Astrocyte (in vitro differentiated cells and primary cell): Measurements from ENCODE around the gene CSK. TPM values are rescaled to one million over a fixed set of nuclear protein-coding genes. Genes with fewer than 3 reads are reported as not detected.

Experiments used
- DNase-seq: peaks from one replicate; pipeline ENCODE4 v3.0.0-alpha.2; 2010; ENCODE audit warnings: low read depth
- FAIRE-seq: peaks from 2 replicates; lab custom pipeline; 2011; peaks lifted over from hg19 to GRCh38; lab: Jason Lieb, UNC
- H2AFZ ChIP-seq: 2 replicates; pipeline ENCODE4 v1.6.0; 2012; ENCODE audit warnings: low read depth, low read length, inconsistent platforms
- H3K27ac ChIP-seq: 2 replicates; pipeline ENCODE4 v1.5.1; 2011; ENCODE audit warnings: low read depth, low read length, inconsistent platforms
- H3K27me3 ChIP-seq: 2 replicates; pipeline ENCODE4 v1.6.0; 2011; ENCODE audit warnings: low read length, inconsistent platforms; ENCODE audit not compliant: insufficient read depth
- H3K36me3 ChIP-seq: 2 replicates; pipeline ENCODE4 v1.5.1; 2011; ENCODE audit warnings: low read length, inconsistent platforms; ENCODE audit not compliant: insufficient read depth
- H3K4me1 ChIP-seq: 2 replicates; pipeline ENCODE4 v1.5.1; 2011; ENCODE audit warnings: low read length, inconsistent platforms; ENCODE audit not compliant: insufficient read depth
- H3K4me2 ChIP-seq: 2 replicates; pipeline ENCODE4 v1.6.0; 2012; ENCODE audit warnings: low read length, inconsistent platforms
- H3K4me3 ChIP-seq: 2 replicates; pipeline ENCODE4 v1.5.1; 2011; ENCODE audit warnings: low read depth, mild to moderate bottlenecking, low read length, inconsistent platforms; ENCODE audit not compliant: insufficient read depth
- H3K79me2 ChIP-seq: 2 replicates; pipeline ENCODE4 v1.6.0; 2012; ENCODE audit warnings: mild to moderate bottlenecking, low read length, inconsistent platforms; ENCODE audit not compliant: insufficient read depth
- H3K9ac ChIP-seq: 2 replicates; pipeline ENCODE4 v1.6.0; 2012; ENCODE audit warnings: mild to moderate bottlenecking, low read length, inconsistent platforms
- H3K9me3 ChIP-seq: 2 replicates; pipeline ENCODE4 v1.5.1; 2012; ENCODE audit warnings: low read depth, mild to moderate bottlenecking, low read length, inconsistent platforms; ENCODE audit not compliant: insufficient read depth
- H4K20me1 ChIP-seq: 2 replicates; pipeline ENCODE4 v1.6.0; 2012; ENCODE audit warnings: low read length, inconsistent platforms; ENCODE audit not compliant: insufficient read depth
- H3K27ac Mint-ChIP-seq: one replicate; pipeline ENCODE4 v1.8.0; 2021; ENCODE audit warnings: mild to moderate bottlenecking, mixed read lengths; ENCODE audit not compliant: unreplicated experiment
- H3K27me3 Mint-ChIP-seq: one replicate; pipeline ENCODE4 v1.8.0; 2021; ENCODE audit warnings: low read depth, mixed read lengths; ENCODE audit not compliant: unreplicated experiment
- H3K36me3 Mint-ChIP-seq: one replicate; pipeline ENCODE4 v1.8.0; 2021; ENCODE audit warnings: low read depth, mixed read lengths; ENCODE audit not compliant: unreplicated experiment
- H3K4me1 Mint-ChIP-seq: one replicate; pipeline ENCODE4 v1.8.0; 2021; ENCODE audit warnings: low read depth, mixed read lengths; ENCODE audit not compliant: unreplicated experiment
- H3K4me3 Mint-ChIP-seq: one replicate; pipeline ENCODE4 v1.8.0; 2021; ENCODE audit warnings: mild to moderate bottlenecking, moderate library complexity, mixed read lengths; ENCODE audit not compliant: unreplicated experiment
- H3K9me3 Mint-ChIP-seq: one replicate; pipeline ENCODE4 v1.8.0; 2021; ENCODE audit warnings: mild to moderate bottlenecking, mixed read lengths; ENCODE audit not compliant: unreplicated experiment
- CTCF ChIP-seq: IDR thresholded peaks from 2 replicates; pipeline ENCODE4 v1.5.1; 2011; ENCODE audit warnings: low read depth, mild to moderate bottlenecking, inconsistent platforms, low read length, moderate library complexity; ENCODE audit not compliant: insufficient read depth
- EZH2 ChIP-seq: IDR thresholded peaks from 2 replicates; pipeline ENCODE4 v1.6.1; 2012; ENCODE audit warnings: mild to moderate bottlenecking, low read length, inconsistent platforms; ENCODE audit not compliant: insufficient read depth
- total RNA-seq: library from RNA; stranded (reverse); gene quantifications from 2 replicates; pipeline ENCODE4 v1.2.1, GENCODE V29; 2021

CSK gene
- total RNA-seq, 1 donor from 2014 or later: 49.8 TPM

DNA sequence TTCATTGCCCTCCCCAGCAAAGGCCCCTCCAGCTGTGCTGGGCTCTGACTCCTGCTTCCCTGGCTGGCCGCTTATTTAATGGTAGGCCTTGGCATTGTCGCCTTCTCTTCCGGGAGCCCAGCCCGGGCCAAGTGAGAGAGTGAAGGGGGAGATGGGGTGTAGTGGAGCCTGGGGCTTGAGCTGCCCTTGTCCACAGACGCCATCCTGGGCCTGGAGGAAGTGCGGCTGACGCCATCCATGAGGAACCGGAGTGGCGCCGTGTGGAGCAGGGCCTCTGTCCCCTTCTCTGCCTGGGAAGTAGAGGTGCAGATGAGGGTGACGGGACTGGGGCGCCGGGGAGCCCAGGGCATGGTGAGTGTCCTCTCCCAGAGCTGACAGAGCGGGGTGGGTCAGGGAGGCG is 34.1 kb downstream of the CSK start:
- H3K9me3 Mint-ChIP-seq: no peaks in the 10 kb centered on the region
- no peak overlapping the region for H3K27ac ChIP-seq
- no peak overlapping the region for H3K27ac Mint-ChIP-seq
- no peaks in the 10 kb centered on the region for H3K36me3 ChIP-seq
- no peaks in the 10 kb centered on the region for H3K9me3 ChIP-seq
- H3K27me3 Mint-ChIP-seq: peaks cover 11% of the 10 kb centered on the region
- H3K4me2 ChIP-seq: no peak overlapping the region
- H2AFZ ChIP-seq: no peak overlapping the region
- H3K36me3 Mint-ChIP-seq: no peaks in the 10 kb centered on the region
- no peak overlapping the region for H3K9ac ChIP-seq
- DNase-seq: no peak
- peaks cover 7% of the 10 kb centered on the region for H3K4me1 Mint-ChIP-seq
- FAIRE-seq: no peak
- H3K27me3 ChIP-seq: no peaks in the 10 kb centered on the region
- H4K20me1 ChIP-seq: no peaks in the 10 kb centered on the region
- H3K79me2 ChIP-seq: no peaks in the 10 kb centered on the region
- H3K4me1 ChIP-seq: peaks cover 8% of the 10 kb centered on the region
- no peak overlapping the region for H3K4me3 Mint-ChIP-seq
- TF ChIP-seq EZH2 (no peak), CTCF (no peak)
- H3K4me3 ChIP-seq: no peak overlapping the region

DNA sequence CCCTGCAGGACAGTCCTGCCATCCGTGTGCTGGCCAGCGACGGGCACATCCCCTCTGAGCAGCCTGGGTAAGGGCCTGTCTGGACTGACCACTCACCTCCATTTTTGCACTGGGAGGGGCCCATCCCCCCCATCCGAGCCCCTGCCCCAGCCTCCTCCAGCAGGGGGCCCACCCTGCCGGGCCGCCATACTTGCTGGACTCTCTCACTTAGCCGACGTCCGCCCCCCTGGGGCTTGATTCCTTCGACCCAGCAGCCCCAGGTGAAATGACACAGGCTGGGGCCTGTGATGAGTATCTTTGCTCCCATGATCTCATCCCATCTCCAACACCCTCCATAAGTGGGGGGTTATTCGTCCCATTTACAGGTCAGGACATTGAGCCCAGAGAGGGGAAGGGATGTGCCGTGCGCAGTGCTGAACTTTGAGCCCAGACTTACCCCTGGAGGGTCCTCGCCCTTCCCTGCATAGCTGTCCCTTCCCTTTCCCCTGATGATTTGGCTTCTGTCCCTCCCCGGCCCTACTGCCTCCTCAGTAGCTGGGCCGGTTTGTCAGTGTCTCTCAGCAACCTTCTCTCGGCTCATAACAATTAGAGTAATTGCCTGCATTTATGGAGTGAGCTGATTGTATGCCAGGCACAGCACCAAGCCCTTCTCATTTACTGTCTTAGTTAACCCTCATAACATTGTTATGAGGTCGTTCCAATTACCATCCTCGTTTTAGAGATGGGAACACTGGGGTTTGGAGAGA is 34.9 kb downstream of the CSK start:
- FAIRE-seq (no peak), DNase-seq (no peak)
- H3K4me3 Mint-ChIP-seq: no peak overlapping the region
- H2AFZ ChIP-seq: no peak overlapping the region
- no peaks in the 10 kb centered on the region for H4K20me1 ChIP-seq
- peaks cover 8% of the 10 kb centered on the region for H3K4me1 ChIP-seq
- H3K4me2 ChIP-seq: no peak overlapping the region
- H3K27ac Mint-ChIP-seq: no peak overlapping the region
- H3K9ac ChIP-seq: no peak overlapping the region
- H3K4me1 Mint-ChIP-seq: peaks cover 7% of the 10 kb centered on the region
- H3K27ac ChIP-seq: no peak overlapping the region
- no peaks in the 10 kb centered on the region for H3K36me3 Mint-ChIP-seq
- no peaks in the 10 kb centered on the region for H3K36me3 ChIP-seq
- peaks cover 13% of the 10 kb centered on the region for H3K27me3 Mint-ChIP-seq
- H3K27me3 ChIP-seq: no peaks in the 10 kb centered on the region
- H3K9me3 ChIP-seq: no peaks in the 10 kb centered on the region
- TF ChIP-seq CTCF: no peak
- no peak for TF ChIP-seq EZH2
- H3K79me2 ChIP-seq: no peaks in the 10 kb centered on the region
- H3K4me3 ChIP-seq: no peak overlapping the region
- H3K9me3 Mint-ChIP-seq: no peaks in the 10 kb centered on the region

GRCh38 chr15:74817370-74817737 is 35.5 kb downstream of the CSK start:
- Mint-ChIP-seq H3K4me1 (peaks cover 7% of the 10 kb centered on the region), H3K9me3 (no peaks in the 10 kb centered on the region), H3K4me3 (no peak overlapping the region), H3K36me3 (no peaks in the 10 kb centered on the region), H3K27me3 (peaks cover 17% of the 10 kb centered on the region), H3K27ac (no peak overlapping the region)
- H3K4me3 ChIP-seq: no peak overlapping the region
- no peak overlapping the region for H3K9ac ChIP-seq
- H3K27ac ChIP-seq: no peak overlapping the region
- H3K9me3 ChIP-seq: no peaks in the 10 kb centered on the region
- H3K27me3 ChIP-seq: no peaks in the 10 kb centered on the region
- FAIRE-seq (no peak), DNase-seq (no peak)
- H3K4me2 ChIP-seq: no peak overlapping the region
- no peak overlapping the region for H2AFZ ChIP-seq
- no peaks in the 10 kb centered on the region for H3K79me2 ChIP-seq
- no peaks in the 10 kb centered on the region for H4K20me1 ChIP-seq
- TF ChIP-seq EZH2 (no peak), CTCF (no peak)
- H3K36me3 ChIP-seq: no peaks in the 10 kb centered on the region
- peaks cover 8% of the 10 kb centered on the region for H3K4me1 ChIP-seq
